ENCODE results near the gene OSBP2. TPM values are rescaled to one million over a fixed set of nuclear protein-coding genes. Genes with fewer than 3 reads are reported as not detected.

OSBP2 gene
- total RNA-seq, 1 donor from 2014 or later = 22.2 TPM

DNA sequence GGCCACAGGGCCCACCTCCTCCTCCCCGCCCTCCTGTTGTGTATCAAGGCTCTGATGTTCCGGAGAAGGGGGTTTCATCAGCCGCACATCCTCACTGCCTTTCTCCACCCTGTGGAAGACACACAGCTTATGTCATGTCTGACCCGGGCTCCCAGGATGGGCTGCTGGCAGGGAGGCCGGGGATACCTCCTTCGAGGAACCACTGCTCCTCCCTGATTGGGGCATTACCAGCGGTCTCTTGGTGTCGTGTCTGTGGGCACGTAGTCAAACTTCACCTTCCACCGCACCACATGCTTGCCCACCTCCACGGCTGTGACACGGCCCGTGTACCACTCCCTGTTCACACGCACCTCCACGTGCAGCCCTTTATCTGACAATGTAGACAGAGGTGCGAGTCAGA lies 238.0 kb downstream of the OSBP2 start:
- Histone ChIP-seq H3K27ac (replicated peaks) (no peak overlapping the region), H3K4me1 (peaks cover 10% of the 10 kb centered on the region), H3K4me3 (no peak overlapping the region), H3K27me3 (ENCODE audit: low read depth) (no peaks in the 10 kb centered on the region), H3K9me3 (replicated peaks) (no peaks in the 10 kb centered on the region), H3K36me3 (peaks cover 97% of the 10 kb centered on the region)
- no peak for DNase-seq
- TF ChIP-seq, protein P1, sequence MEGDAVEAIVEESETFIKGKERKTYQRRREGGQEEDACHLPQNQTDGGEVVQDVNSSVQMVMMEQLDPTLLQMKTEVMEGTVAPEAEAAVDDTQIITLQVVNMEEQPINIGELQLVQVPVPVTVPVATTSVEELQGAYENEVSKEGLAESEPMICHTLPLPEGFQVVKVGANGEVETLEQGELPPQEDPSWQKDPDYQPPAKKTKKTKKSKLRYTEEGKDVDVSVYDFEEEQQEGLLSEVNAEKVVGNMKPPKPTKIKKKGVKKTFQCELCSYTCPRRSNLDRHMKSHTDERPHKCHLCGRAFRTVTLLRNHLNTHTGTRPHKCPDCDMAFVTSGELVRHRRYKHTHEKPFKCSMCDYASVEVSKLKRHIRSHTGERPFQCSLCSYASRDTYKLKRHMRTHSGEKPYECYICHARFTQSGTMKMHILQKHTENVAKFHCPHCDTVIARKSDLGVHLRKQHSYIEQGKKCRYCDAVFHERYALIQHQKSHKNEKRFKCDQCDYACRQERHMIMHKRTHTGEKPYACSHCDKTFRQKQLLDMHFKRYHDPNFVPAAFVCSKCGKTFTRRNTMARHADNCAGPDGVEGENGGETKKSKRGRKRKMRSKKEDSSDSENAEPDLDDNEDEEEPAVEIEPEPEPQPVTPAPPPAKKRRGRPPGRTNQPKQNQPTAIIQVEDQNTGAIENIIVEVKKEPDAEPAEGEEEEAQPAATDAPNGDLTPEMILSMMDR (IDR thresholded peaks at IDR 0.05; ENCODE audit: borderline replicate concordance) = no peak
- intact Hi-C loops (cut with micrococcal nuclease) = no loop called here

DNA sequence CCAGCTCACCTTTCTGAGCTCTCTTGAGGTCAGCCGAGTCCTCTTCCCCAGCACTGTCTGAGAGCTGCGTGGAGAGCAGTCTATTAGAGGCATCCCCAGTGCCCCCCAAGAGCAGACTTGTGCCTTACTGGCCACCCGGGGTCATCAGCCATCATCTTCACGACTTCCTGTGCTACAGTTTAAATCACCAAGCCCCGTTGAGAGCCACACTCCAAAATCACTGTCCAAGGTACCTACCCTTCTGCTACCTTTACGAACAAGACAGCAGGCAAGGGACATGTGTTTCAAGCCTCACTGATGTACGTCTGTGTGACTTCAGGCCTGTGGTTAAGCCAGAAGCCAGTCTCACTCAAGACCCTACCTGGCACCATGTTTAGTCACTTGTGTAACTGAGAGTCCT lies 238.8 kb downstream of the OSBP2 start:
- intact Hi-C loops (cut with micrococcal nuclease) = no loop called here
- Histone ChIP-seq H3K4me1 (peaks cover 10% of the 10 kb centered on the region), H3K27ac (replicated peaks) (no peak overlapping the region), H3K27me3 (ENCODE audit: low read depth) (no peaks in the 10 kb centered on the region), H3K4me3 (no peak overlapping the region), H3K9me3 (replicated peaks) (no peaks in the 10 kb centered on the region), H3K36me3 (peaks cover 97% of the 10 kb centered on the region)
- TF ChIP-seq, protein P1 (IDR thresholded peaks at IDR 0.05; ENCODE audit: borderline replicate concordance) = no peak
- no peak for DNase-seq

DNA sequence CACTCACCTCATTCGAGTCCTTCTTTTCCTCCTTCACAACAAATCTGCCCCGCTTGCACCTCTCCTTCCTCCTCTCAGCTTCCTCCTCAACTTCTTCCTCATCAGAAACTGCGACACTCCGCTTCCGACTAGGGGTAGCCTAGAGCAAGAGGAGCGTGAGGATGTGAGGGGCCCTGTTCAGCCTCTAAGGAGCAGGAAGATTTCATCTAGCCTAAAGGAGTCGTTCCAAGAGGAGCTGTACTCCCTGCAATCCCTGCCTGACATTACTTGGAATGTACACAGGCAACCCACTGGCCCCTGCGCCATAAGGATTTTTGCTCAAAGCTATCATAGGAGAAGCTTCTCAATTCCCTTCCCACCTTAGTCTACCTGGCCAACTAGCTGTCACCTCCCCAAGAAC lies 239.4 kb downstream of the OSBP2 start:
- H3K27me3 ChIP-seq (ENCODE audit: low read depth) = no peaks in the 10 kb centered on the region
- no peak overlapping the region for H3K27ac ChIP-seq (replicated peaks)
- TF ChIP-seq, protein P1 (IDR thresholded peaks at IDR 0.05; ENCODE audit: borderline replicate concordance) = no peak
- no peak overlapping the region for H3K4me3 ChIP-seq
- no peak for DNase-seq
- no peaks in the 10 kb centered on the region for H3K9me3 ChIP-seq (replicated peaks)
- H3K4me1 ChIP-seq = peaks cover 6% of the 10 kb centered on the region
- intact Hi-C loops (cut with micrococcal nuclease) = no loop called here
- H3K36me3 ChIP-seq = peaks cover 98% of the 10 kb centered on the region

DNA sequence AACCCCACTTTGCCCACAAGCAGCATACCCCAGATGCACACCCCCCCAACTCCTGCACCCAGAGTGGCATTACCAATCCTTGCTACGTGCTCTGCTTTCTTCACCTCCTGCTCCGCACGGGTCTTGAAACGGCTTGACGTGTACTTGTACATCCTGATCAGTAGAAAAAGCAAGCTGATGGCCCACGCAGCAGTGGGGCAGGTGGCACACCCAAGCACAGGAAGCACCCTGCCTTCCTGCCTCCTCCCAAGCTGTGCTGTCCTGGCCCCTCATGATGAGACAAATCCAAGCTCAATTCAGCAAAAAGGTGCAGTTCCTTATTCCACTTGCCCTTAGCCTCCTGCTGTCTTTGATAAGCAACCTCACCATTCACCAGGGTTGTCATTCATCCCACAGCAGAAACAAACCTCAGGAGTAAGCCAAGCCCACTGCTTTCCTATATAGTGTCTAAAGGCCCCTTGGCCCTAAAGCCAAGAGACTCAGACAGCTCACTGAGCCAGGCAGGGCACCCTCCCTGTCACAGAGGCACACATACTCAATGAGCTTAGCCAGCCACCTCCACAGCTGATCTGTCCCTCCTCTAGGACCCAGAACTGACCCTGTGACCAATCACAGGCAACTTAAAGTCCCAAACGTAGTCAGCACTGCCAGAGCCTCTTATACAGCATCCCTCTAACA lies 246.2 kb downstream of the OSBP2 start:
- peaks cover 9% of the 10 kb centered on the region for H3K4me1 ChIP-seq
- H3K4me3 ChIP-seq = no peak overlapping the region
- TF ChIP-seq, protein P1 (IDR thresholded peaks at IDR 0.05; ENCODE audit: borderline replicate concordance) = no peak
- H3K36me3 ChIP-seq = peaks cover 100% of the 10 kb centered on the region
- DNase-seq = no peak
- no peak overlapping the region for H3K27ac ChIP-seq (replicated peaks)
- intact Hi-C loops (cut with micrococcal nuclease) = no loop called here
- H3K27me3 ChIP-seq (ENCODE audit: low read depth) = no peaks in the 10 kb centered on the region
- H3K9me3 ChIP-seq (replicated peaks) = no peaks in the 10 kb centered on the region

DNA sequence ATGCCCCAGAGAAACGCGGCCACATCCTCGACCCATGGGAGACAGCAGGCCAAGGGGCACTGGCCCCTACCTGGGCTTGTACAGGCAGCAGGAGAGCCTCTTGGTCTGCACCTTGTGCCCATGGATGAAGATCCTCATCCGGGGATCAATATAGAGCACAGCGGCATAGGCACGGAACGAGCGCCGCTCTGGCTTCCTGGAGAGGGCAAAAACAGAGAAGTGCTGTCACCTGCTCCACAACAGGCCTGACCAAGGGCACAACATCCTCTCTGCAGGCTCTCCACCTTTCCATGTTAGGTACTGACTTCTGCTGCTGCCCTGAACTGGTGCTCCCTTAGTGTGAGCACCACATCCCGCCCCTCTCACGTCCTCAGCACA lies 246.7 kb downstream of the OSBP2 start:
- Histone ChIP-seq H3K4me1 (peaks cover 14% of the 10 kb centered on the region), H3K27me3 (ENCODE audit: low read depth) (no peaks in the 10 kb centered on the region), H3K27ac (replicated peaks) (no peak overlapping the region), H3K36me3 (peaks cover 100% of the 10 kb centered on the region), H3K9me3 (replicated peaks) (no peaks in the 10 kb centered on the region), H3K4me3 (no peak overlapping the region)
- intact Hi-C loops (cut with micrococcal nuclease) = no loop called here
- TF ChIP-seq, protein P1 (IDR thresholded peaks at IDR 0.05; ENCODE audit: borderline replicate concordance) = no peak
- DNase-seq = no peak

Measured in left ventricle myocardium inferior (tissue), 1 donor.